ENCODE measurements around the gene MAP3K3. TPM values are rescaled to one million over a fixed set of nuclear protein-coding genes. Genes with fewer than 3 reads are reported as not detected.

MAP3K3 gene
- total RNA-seq, 2 donors from 2014 or later: 38.2 to 94.7 TPM

DNA sequence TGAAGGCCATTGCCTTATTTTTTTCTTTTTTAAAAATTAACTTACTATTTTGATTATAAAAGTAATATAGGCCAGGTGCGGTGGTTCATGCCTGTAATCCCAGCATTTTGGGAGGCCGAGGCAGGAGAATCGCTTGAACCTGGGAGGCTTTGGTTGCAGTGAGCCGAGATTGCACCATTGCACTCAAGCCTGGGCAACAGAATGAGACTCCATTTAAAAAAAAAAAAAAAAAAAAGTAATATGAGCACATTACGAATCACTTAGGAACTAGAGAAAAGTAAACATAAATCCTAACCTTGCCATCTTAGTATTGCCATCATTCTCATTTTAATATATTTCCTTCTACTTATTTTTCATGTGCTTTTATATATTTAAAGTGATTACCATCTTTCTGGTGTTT lies 34.4 kb upstream of the MAP3K3 start:
- peaks cover 83% of the 10 kb centered on the region for H3K36me3 ChIP-seq
- H3K27ac ChIP-seq: no peak overlapping the region
- TF ChIP-seq, protein P1, sequence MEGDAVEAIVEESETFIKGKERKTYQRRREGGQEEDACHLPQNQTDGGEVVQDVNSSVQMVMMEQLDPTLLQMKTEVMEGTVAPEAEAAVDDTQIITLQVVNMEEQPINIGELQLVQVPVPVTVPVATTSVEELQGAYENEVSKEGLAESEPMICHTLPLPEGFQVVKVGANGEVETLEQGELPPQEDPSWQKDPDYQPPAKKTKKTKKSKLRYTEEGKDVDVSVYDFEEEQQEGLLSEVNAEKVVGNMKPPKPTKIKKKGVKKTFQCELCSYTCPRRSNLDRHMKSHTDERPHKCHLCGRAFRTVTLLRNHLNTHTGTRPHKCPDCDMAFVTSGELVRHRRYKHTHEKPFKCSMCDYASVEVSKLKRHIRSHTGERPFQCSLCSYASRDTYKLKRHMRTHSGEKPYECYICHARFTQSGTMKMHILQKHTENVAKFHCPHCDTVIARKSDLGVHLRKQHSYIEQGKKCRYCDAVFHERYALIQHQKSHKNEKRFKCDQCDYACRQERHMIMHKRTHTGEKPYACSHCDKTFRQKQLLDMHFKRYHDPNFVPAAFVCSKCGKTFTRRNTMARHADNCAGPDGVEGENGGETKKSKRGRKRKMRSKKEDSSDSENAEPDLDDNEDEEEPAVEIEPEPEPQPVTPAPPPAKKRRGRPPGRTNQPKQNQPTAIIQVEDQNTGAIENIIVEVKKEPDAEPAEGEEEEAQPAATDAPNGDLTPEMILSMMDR (IDR thresholded peaks at IDR 0.05): no peak
- DNase-seq (ENCODE audit: low spot score): no peak
- no peaks in the 10 kb centered on the region for H3K9me3 ChIP-seq
- H3K27me3 ChIP-seq: no peaks in the 10 kb centered on the region
- no peak overlapping the region for H3K4me3 ChIP-seq
- H3K4me1 ChIP-seq: no peaks in the 10 kb centered on the region

DNA sequence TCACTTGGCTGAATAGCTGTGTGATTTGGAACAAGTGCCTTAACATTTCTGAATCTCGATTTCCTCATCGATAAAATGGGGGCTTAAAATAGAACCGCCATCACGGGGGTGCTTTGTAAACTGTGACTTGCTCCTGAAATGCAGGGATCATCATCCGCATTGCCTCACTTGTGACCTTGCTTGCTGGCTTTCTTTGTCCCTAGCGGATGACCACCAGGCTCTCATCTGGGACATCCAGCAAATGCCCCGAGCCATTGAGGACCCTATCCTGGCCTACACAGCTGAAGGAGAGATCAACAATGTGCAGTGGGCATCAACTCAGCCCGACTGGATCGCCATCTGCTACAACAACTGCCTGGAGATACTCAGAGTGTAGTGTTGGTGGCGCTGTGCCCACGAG lies 33.4 kb upstream of the MAP3K3 start:
- no peaks in the 10 kb centered on the region for H3K4me1 ChIP-seq
- no peak for DNase-seq (ENCODE audit: low spot score)
- H3K4me3 ChIP-seq: no peak overlapping the region
- H3K36me3 ChIP-seq: peaks cover 74% of the 10 kb centered on the region
- no peak overlapping the region for H3K27ac ChIP-seq
- no peaks in the 10 kb centered on the region for H3K27me3 ChIP-seq
- TF ChIP-seq, protein P1 (IDR thresholded peaks at IDR 0.05): no peak
- no peaks in the 10 kb centered on the region for H3K9me3 ChIP-seq

DNA sequence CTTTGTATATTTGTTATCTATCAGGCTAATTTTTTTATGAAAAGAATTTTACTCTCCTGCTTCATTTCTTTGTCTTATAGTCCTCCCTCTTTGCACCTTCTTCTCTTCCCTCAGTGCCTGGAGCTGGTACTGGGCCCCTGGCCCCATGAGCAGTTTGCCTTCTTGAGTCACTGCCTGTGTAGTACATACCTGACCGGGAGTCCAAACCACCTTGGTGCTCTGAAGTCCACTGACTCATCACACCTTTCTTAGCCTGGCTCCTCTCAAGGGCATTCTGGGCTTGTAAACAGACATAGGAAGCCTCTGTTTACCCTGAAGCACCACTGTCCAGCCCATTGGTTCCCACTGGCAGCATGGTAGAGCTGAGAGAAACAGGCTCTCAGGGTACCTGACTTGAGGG lies 32.6 kb upstream of the MAP3K3 start:
- H3K36me3 ChIP-seq: peaks cover 66% of the 10 kb centered on the region
- H3K4me1 ChIP-seq: no peaks in the 10 kb centered on the region
- H3K27me3 ChIP-seq: no peaks in the 10 kb centered on the region
- TF ChIP-seq, protein P1 (IDR thresholded peaks at IDR 0.05): no peak
- no peak overlapping the region for H3K27ac ChIP-seq
- no peak overlapping the region for H3K4me3 ChIP-seq
- H3K9me3 ChIP-seq: no peaks in the 10 kb centered on the region
- no peak for DNase-seq (ENCODE audit: low spot score)

DNA sequence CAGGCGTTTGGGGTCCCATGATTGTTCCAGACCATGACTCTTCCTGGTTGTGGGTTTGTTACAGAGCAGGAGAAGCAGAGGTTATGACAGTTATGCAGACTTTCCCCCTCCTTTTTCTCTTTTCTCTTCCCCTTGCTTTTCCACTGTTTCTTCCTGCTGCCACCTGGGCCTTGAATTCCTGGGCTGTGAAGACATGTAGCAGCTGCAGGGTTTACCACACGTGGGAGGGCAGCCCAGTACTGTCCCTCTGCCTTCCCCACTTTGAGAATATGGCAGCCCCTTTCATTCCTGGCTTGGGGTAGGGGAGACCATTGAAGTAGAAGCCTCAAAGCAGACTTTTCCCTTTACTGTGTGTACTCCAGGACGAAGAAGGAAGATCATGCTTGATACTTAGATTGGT lies 29.4 kb upstream of the MAP3K3 start:
- Histone ChIP-seq H3K36me3 (peaks cover 39% of the 10 kb centered on the region), H3K27ac (no peak overlapping the region), H3K4me1 (no peaks in the 10 kb centered on the region), H3K9me3 (no peaks in the 10 kb centered on the region), H3K4me3 (no peak overlapping the region), H3K27me3 (no peaks in the 10 kb centered on the region)
- DNase-seq (ENCODE audit: low spot score): no peak
- TF ChIP-seq, protein P1 (IDR thresholded peaks at IDR 0.05): no peak

DNA sequence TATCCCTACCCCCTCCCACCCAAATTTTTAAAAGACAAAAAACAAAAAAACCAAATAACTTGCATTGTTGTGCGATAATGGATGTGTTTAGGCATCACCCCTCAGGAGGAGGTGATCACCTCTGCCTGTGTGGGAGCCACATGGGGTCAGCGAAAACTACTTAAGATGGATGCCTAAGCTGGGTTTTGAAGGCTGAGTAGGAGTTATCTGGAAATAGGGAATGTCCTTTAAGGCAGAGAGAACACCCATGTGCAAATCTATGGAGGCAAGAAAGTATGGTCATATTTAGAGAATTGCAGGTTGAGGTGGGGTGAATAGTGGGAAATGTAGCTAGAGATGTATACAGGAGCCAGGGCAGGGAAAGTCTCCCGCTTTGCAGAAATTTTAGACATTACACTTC lies 27.1 kb upstream of the MAP3K3 start:
- peaks cover 0 to 3% of the 10 kb centered on the region in 2 donors for H3K4me1 ChIP-seq
- peaks cover 20% of the 10 kb centered on the region for H3K36me3 ChIP-seq
- H3K27me3 ChIP-seq: no peaks in the 10 kb centered on the region
- no peaks in the 10 kb centered on the region for H3K9me3 ChIP-seq
- no peak overlapping the region for H3K27ac ChIP-seq
- H3K4me3 ChIP-seq: no peak overlapping the region
- DNase-seq (ENCODE audit: low spot score): no peak
- TF ChIP-seq, protein P1 (IDR thresholded peaks at IDR 0.05): no peak

DNA sequence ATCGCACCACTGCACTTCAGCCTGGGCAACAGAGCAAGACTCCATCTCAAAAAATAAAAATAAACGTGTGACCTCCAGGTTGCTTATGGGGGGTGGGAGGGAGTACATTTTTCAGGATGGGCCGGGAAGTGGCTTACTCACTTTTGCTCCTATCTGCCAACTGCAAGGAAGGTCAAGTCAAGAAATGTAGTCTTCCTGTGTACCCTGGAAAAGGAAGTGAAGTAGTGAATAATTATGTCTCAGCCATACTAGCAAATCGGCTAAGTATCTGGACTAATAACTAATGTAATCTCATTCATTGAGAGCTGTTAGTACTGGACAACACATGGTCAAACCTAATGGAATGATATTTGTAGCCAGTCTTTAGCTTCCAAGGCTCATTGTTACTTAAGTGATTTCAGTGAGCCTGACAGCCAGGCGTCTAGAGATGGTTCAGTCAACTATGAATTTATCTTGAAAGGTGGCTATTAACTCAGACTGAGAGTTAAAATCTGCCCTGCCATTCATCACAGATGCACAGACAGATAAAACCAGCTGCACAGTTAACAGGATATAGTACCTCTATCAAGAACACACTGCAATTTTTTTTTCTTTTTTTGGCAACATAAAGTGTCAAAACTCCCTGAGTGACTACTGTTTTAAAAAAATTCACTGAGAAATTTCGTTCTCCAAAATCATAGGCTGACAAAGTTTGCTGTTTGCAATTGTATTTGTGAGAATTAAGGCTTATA lies 25.2 kb upstream of the MAP3K3 start:
- Histone ChIP-seq H3K4me3 (no peak overlapping the region), H3K27me3 (no peaks in the 10 kb centered on the region), H3K27ac (no peak overlapping the region), H3K4me1 (peaks cover 0 to 16% of the 10 kb centered on the region in 2 donors), H3K36me3 (peaks cover under 1% of the 10 kb centered on the region), H3K9me3 (no peaks in the 10 kb centered on the region)
- DNase-seq (ENCODE audit: low spot score): no peak
- TF ChIP-seq, protein P1 (IDR thresholded peaks at IDR 0.05): no peak

Measured in right atrium auricular region (tissue), 2 donors.